DND-41 (cell line): ENCODE results near the gene KRT80.
A peak's percentile ranks its signal among the peaks of the same experiment; 100 is the strongest.

Experiments
- CTCF ChIP-seq: IDR thresholded peaks from 2 replicates; pipeline ENCODE4 v1.5.1; 2012; ENCODE audit warnings: borderline replicate concordance, low read length, moderate library complexity, mild to moderate bottlenecking; ENCODE audit not compliant: poor library complexity, severe bottlenecking; ENCODE audit errors: extremely low read depth
- EZH2 ChIP-seq: IDR thresholded peaks from 3 replicates; pipeline ENCODE4 v1.6.1; 2012; ENCODE audit warnings: borderline replicate concordance, low read depth, mild to moderate bottlenecking, moderate library complexity, low read length, inconsistent platforms; ENCODE audit not compliant: severe bottlenecking

GRCh38 chr12:52119398-52120254 lies 72.2 kb downstream of the KRT80 start:
- TF ChIP-seq CTCF (peak; percentile 51), EZH2 (no peak)
